Fibroblast of peridontal ligament (primary cell): Measurements from ENCODE around the gene MUC20.
"Not testable (repeated sequence)": the region's sequence is repeated elsewhere in the genome, so short reads cannot be mapped to it uniquely, and the experiment has no call there.

Experiments used
- DNase-seq: peaks from one replicate; pipeline ENCODE4 v3.0.0-alpha.2; 2010; ENCODE audit errors: extremely low read depth

Gene MUC20

DNA sequence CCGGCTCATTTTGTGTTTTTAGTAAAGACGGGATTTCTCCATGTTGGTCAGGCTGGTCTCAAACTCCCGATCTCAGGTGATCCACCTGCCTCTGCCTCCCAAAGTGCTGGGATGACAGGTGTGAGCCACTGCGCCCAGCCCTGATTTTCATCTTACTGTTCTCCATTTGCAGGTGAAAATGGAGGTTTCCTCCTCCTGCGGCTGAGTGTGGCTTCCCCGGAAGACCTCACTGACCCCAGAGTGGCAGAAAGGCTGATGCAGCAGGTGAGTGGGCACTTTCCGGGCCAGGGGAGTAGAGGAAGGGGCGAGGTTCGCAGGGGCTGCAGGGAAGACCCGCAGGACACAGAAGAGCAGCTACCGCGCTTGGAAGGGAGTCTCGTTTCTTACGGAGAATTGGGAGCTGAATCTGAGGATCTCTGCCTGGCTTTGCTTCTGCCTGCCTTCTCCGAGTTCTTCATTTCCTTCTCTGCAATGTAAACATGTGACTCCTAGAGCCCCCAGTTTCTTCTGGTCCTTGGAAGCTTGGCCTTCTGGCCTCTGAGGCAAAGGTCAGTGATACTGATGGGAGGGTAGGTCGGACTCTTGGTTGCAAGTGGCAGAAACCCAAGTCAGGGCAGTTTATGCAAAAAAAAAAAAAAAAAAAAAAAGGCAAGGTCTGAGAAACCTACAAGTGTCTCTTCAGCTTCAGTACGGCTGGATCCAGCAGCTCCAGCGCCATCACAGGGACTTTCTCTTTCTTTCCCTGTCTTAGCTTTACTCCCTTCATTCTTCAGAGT is 8.9 kb downstream of the MUC20 start:
- no peak for DNase-seq

DNA sequence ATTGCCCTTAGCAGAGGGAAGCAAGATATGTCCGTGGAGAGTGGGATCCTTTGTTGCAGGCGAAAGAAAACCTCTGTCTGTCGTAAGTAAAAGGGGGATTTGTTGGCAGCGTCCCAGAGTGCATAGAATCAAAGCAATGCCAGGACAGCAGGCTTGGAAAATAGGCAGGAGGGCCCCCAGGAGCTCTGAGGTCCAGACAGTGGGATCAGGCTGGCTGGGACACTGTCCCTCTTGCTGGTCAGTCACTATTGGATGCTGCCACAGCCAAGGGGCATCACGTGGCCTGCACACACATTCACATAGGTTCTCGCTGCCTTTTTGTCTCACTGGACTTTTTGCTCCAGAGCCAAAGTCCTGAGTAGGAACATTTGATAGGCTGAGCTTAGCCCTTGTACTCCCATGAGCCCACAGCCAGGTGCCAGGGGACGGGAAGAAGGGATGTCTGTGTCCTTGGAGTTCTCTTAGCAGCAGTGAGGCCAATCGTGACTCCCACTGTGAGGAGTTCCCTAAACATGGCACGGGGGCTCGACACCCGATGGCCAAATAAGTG is 10.7 kb downstream of the MUC20 start:
- no peak for DNase-seq

- no peak for DNase-seq
These were observed 12.2 kb downstream of the MUC20 start for GRCh38 chr3:195732940-195733339.

DNA sequence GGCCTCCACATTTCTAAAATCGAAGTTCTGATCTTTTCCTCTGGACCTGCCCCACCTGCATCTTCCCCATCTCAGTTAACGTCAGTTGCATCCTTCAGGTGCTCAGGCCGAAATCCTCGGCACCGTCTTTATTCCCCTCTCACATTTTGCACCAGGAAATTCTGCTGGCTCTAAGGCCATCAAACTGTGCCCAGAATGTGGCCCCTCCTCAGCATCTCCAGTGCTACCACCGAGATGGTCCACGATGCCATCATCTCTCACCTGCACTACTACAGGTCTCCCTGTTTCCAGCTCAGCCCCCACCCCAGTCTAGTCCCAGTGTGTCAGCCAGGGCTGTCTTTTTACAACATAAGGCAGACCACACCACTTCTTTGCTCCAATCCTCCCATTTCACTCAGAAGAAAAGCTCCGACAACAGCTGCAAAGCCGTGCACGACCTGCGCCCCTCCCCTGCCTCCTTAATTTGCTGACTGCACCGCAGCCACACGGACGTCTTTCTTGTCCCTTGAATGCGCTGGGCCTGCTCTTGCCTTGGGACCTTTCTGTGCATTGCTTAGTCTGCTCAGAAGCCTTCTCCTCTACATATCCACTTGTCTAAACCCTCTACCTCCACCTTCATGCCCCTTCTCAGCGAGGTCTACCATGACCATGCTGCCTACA is 14.4 kb downstream of the MUC20 start:
- DNase-seq, result no peak

- no peak for DNase-seq
These were observed 16.2 kb downstream of the MUC20 start for GRCh38 chr3:195736866-195737490.

DNA sequence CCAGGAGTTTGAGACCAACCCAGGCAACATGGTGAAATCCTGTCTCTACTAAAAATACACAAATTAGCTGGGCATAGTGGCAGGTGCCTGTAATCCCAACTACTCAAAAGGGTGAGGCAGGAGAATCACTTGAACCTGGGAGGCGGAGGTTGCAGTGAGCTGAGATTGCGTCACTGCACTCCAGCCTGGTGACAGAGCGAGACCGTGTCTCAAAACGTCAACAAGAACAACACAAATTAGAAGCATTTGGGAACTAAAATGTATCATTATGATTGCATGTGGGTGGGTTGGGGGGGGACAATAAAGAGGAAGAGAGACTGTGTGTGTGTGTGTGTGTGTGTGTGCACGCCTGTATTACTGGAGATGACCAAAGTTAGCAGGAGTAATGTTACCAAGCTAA is 17.0 kb downstream of the MUC20 start:
- not testable (repeated sequence) for DNase-seq

- no peak for DNase-seq
These were observed 17.7 kb downstream of the MUC20 start for GRCh38 chr3:195738274-195739044.

- no peak for DNase-seq
These were observed 18.9 kb downstream of the MUC20 start for GRCh38 chr3:195739561-195740111.

- no peak for DNase-seq
These were observed 23.7 kb downstream of the MUC20 start for GRCh38 chr3:195744437-195744836.

GRCh38 chr3:195746346-195746745 is 25.6 kb downstream of the MUC20 start:
- DNase-seq, result no peak

DNA sequence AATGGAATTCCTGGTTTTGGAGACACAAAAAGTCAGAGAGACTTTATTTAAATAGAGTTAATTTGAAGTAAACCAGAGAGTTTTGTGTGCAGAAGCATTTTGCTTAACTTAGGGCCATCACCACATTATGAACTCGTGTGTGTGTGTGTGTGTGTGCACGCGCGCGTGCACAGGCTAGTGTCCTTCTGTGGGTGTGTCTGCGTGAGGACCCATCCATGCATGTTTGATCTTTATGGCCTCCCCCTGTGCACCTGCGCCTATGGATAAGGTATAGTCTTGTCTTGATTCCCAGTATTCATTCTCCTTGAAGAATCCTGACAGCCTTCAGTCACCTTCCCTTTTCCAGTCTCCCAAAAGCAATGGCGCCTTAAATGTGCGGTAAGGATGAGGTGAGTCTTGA is 26.0 kb downstream of the MUC20 start:
- DNase-seq, result no peak

DNA sequence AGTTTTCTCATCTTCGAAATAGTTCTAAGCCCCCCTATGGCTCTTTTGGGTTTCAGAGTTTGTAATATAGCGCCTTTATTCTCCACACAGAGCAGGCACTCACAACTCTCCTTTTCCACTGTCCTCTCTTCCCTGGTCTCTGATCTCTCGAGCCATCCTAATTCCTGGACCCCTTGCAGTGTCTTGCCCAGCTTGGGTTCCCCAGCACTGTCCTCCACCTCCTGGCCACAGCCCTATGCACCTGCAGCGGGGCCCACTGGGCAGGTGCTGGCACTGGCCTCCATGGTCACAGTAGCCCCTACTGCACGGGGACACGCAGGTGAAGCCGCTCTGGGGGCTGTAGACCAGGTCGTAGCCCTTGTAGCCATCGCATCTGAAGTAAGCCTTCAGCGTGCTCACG is 27.9 kb downstream of the MUC20 start:
- DNase-seq, result no peak

- DNase-seq, result not testable (repeated sequence)
These were observed 28.3 kb downstream of the MUC20 start for GRCh38 chr3:195749101-195749500.

GRCh38 chr3:195750797-195751520 is 30.2 kb downstream of the MUC20 start:
- no peak for DNase-seq

GRCh38 chr3:195751560-195751959 is 30.8 kb downstream of the MUC20 start:
- no peak for DNase-seq

GRCh38 chr3:195752066-195752465 is 31.3 kb downstream of the MUC20 start:
- DNase-seq, result no peak

GRCh38 chr3:195752546-195753331 is 32.0 kb downstream of the MUC20 start:
- no peak for DNase-seq

GRCh38 chr3:195753581-195753980 is 32.8 kb downstream of the MUC20 start:
- DNase-seq, result no peak

DNA sequence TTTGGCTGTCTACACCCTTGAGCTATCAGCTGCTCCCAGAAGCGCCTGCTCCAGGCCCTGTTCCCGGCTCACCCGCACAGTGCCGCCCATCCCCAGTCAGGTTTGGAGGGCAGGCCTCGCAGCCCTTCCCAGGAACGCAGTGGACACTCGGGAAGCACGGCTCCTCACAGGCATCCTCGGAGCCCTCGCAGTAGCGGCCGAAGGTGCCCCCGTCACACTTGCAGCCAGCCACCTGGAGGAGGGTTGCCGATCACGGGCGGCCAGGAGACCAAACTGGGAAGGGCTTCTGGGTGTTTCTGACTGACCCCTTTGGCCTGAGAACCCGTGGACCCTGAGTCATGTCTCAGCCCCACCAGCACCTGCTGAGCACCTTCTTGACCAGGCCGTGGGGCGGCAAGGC is 33.4 kb downstream of the MUC20 start:
- DNase-seq, result no peak

DNA sequence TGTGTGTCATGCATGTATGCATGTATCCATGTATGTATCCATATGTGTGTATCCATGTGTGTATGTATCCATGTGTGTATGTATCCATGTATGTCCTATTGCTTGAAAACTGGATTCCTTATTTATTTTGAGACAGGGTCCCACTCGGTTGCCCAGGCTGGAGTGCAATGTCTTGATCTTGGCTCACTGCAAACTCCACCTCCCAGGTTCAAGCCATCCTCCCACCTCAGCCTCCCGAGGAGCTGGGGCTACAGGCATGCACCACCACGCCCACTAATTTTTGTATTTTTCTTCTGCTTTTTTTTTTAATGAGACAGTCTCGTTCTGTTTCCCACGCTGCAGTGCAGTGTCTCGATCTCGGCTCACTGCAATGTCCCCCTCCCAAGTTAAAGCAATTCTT is 34.1 kb downstream of the MUC20 start:
- no peak for DNase-seq
